Coronary artery (tissue), 2 donors: Measurements from ENCODE around the gene GRK2.
A peak's percentile ranks its signal among the peaks of the same experiment; 100 is the strongest.

Experiments used
- DNase-seq: peaks from one replicate; pipeline ENCODE4 v3.0.0-alpha.2; 2017; ENCODE audit warnings: low spot score
- H3K27ac ChIP-seq, 2 donors: fragments of 200-600 bp; sonication (generic); one replicate each; pipeline ENCODE4 v1.5.1; 2016 to 2019
- H3K4me3 ChIP-seq: fragments of 200-600 bp; sonication (generic); 2 replicates; pipeline ENCODE4 v1.5.1; 2016; ENCODE audit warnings: mild to moderate bottlenecking, moderate library complexity
- TF ChIP-seq, protein P1 (sequence below): fragments of 200-600 bp; sonication (generic); IDR thresholded peaks from one replicate; pipeline ENCODE4 v1.5.1; 2019; ENCODE audit warnings: antibody characterized with exemption

The GRK2 gene

DNA sequence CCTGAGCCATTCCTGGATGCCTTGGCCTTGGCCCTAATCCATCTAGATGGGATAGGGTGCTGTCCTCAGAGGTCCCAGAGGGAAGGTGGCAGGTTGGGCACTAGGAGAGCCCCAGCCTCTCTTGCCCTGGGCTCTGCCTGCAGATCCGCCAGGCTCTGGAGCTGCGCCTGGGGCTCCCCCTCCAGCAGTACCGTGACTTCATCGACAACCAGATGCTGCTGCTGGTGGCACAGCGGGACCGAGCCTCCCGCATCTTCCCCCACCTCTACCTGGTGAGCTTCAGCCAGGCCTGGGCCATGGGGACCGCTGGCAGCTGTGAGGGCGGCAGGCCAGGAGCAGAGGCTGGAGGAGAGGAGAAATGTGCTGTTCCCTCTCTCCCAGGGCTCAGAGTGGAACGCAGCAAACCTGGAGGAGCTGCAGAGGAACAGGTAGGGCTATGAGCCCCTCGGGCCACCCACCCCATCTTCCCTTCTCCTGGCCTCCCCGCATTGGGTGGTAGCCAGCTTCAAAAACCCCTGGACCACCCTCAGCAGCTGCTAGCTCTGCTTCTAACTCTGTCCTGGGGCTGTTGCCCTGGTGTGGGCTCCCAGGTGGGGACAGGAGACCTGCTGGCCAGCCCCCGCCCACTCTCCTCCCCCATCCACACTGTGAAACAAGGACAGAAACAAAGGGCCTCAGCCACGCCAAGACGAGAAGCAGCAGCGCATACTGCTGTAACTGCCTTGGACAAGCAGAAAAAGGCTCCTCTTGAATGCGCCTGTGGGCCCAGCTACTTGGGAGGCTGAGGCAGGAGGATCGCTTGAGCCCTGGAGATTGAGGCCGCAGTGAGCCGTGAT is 42.0 kb downstream of the GRK2 start:
- TF ChIP-seq, protein P1, sequence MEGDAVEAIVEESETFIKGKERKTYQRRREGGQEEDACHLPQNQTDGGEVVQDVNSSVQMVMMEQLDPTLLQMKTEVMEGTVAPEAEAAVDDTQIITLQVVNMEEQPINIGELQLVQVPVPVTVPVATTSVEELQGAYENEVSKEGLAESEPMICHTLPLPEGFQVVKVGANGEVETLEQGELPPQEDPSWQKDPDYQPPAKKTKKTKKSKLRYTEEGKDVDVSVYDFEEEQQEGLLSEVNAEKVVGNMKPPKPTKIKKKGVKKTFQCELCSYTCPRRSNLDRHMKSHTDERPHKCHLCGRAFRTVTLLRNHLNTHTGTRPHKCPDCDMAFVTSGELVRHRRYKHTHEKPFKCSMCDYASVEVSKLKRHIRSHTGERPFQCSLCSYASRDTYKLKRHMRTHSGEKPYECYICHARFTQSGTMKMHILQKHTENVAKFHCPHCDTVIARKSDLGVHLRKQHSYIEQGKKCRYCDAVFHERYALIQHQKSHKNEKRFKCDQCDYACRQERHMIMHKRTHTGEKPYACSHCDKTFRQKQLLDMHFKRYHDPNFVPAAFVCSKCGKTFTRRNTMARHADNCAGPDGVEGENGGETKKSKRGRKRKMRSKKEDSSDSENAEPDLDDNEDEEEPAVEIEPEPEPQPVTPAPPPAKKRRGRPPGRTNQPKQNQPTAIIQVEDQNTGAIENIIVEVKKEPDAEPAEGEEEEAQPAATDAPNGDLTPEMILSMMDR: no peak
- no peak overlapping the region for H3K27ac ChIP-seq
- no peak overlapping the region for H3K4me3 ChIP-seq
- DNase-seq: no peak

DNA sequence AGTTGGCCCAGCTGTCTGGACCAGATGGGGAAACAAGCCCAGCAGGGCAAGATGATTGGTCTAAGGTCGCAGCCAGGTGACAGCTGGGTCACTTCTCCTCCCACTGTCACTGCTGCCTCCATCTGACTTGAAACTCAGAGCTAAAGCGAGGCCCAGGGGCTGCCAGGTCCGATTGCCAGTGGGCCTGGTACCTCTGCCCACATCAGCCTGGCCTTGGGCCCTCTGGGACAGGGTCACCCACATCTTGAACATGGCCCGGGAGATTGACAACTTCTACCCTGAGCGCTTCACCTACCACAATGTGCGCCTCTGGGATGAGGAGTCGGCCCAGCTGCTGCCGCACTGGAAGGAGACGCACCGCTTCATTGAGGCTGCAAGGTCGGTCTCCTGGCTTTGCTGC is 42.9 kb downstream of the GRK2 start:
- TF ChIP-seq, protein P1: no peak
- no peak for DNase-seq
- Histone ChIP-seq H3K27ac (no peak overlapping the region), H3K4me3 (no peak overlapping the region)

DNA sequence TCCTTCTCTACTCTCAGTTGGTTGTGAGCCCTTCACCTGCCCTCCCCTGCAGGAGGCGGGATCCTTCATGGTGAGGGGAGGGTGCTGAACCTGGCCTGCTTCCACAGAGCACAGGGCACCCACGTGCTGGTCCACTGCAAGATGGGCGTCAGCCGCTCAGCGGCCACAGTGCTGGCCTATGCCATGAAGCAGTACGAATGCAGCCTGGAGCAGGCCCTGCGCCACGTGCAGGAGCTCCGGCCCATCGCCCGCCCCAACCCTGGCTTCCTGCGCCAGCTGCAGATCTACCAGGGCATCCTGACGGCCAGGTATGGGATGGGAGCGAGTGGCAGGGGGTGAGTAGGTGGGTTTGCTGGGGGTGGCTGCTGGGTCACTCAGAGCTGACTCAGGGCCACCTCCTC is 43.4 kb downstream of the GRK2 start:
- Histone ChIP-seq H3K4me3 (no peak overlapping the region), H3K27ac (no peak overlapping the region)
- DNase-seq: no peak
- TF ChIP-seq, protein P1: no peak

DNA sequence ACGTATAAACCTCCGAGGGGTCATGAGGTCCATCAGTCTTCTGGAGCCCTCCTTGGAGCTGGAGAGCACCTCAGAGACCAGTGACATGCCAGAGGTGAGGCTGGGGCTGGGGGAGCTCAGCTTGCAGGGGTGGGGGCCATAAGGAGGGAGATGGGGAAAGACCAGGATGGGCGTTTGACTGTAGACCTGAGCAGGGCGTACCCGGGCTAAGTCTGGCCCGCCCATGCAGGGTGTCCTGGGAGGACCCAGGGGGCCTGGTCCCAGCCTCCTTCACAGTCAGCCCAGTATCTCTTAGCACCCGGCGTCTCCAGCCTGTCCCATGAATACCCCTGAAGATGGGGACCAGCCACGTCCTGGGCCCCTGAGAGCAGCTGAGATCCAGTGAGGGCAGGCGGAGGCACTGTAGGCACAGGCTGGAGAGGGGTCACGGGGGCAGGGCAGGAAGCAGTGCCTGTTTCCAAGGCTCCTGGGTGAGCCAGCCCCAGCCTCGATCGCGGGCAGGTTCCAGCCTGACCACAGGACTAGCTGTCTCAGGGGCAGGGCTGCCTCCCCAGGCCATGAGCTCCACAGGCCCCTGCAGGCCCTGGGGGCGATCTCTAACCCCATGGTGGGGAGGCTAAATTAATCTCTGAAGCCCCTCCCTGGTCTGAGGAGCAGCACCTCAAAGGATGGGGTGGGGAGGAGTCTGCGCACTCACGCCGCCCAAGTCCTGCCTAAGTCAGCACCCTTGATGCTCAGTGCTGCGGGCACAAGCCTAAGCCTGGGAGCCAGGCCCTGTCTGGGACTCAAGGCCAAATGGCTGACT is 44.2 kb downstream of the GRK2 start:
- peak; percentile 52 for DNase-seq
- TF ChIP-seq, protein P1: no peak
- H3K27ac ChIP-seq: no peak overlapping the region
- H3K4me3 ChIP-seq: no peak overlapping the region

DNA sequence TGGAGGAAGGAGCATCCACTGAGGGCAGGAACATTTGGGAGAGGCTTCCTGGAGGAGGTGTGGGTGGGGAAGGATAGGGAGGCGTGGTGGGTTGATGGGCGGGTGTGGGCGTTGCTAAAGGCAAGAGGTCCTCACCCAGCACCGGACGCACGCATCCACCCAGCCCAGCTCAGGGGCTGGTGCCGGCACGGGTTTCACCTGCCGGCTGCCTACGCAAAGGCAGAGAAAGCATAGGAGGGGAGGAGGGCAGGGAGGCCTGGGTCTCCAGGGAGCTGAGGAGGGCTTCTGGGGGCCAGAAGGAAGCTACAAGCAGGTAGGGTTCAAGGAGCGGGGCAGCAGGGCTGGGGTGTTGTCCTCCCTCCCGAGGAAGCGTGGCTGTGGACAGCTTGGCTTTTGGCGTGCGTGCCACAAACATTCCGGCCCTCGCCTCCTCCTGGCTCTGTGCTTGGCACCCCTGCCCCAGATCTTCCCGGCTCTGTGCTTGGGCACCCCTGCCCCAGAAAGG is 44.8 kb downstream of the GRK2 start:
- Histone ChIP-seq H3K4me3 (no peak overlapping the region), H3K27ac (no peak overlapping the region)
- TF ChIP-seq, protein P1: no peak
- peak; percentile 69 for DNase-seq

DNA sequence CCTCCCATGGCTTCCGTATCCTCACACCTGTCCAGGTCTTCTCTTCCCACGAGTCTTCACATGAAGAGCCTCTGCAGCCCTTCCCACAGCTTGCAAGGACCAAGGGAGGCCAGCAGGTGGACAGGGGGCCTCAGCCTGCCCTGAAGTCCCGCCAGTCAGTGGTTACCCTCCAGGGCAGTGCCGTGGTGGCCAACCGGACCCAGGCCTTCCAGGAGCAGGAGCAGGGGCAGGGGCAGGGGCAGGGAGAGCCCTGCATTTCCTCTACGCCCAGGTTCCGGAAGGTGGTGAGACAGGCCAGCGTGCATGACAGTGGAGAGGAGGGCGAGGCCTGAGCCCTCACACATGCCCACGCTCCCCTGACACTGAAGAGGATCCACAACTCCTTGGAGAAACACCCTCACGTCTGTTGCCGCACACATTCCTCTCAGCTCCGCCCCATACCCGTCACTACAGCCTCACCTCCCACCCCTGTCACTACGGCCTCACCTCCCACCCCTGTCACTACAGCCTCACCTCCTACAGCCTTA is 45.3 kb downstream of the GRK2 start:
- no peak for DNase-seq
- Histone ChIP-seq H3K4me3 (no peak overlapping the region), H3K27ac (no peak overlapping the region)
- TF ChIP-seq, protein P1: no peak
